Activated T-helper 1 cell treated with anti-CD3 and anti-CD28 coated beads, Interleukin-2, amount 50 U/mL, for 16 hours (primary cell): Measurements from ENCODE around the gene MACROD2.

Source experiments
- DNase-seq, 2 donors: peaks; one replicate each; pipeline ENCODE4 v3.0.0-alpha.2; 2020; ENCODE audit warnings: low read depth in 1 of 2, low spot score in 1 of 2

The MACROD2 gene

GRCh38 chr20:15742627-15743026 lies 1747.3 kb downstream of the MACROD2 start:
- no peak for DNase-seq

GRCh38 chr20:15756002-15756753 lies 1760.9 kb downstream of the MACROD2 start:
- DNase-seq = no peak

- DNase-seq = no peak
Observed at GRCh38 chr20:15756754-15757115, 1761.4 kb downstream of the MACROD2 start.

GRCh38 chr20:15759594-15759993 lies 1764.3 kb downstream of the MACROD2 start:
- DNase-seq = no peak

- DNase-seq = no peak
Observed at GRCh38 chr20:15760001-15760621, 1764.8 kb downstream of the MACROD2 start.

GRCh38 chr20:15763366-15763765 lies 1768.0 kb downstream of the MACROD2 start:
- DNase-seq = no peak

GRCh38 chr20:15767586-15767985 lies 1772.3 kb downstream of the MACROD2 start:
- no peak for DNase-seq

GRCh38 chr20:15767999-15768741 lies 1772.9 kb downstream of the MACROD2 start:
- DNase-seq = no peak

- no peak for DNase-seq
Observed at GRCh38 chr20:15772826-15773225, 1777.5 kb downstream of the MACROD2 start.

GRCh38 chr20:15774926-15775325 lies 1779.6 kb downstream of the MACROD2 start:
- DNase-seq = no peak

GRCh38 chr20:15776770-15777466 lies 1781.6 kb downstream of the MACROD2 start:
- DNase-seq = no peak

GRCh38 chr20:15784020-15784419 lies 1788.7 kb downstream of the MACROD2 start:
- no peak for DNase-seq

GRCh38 chr20:15789079-15789478 lies 1793.8 kb downstream of the MACROD2 start:
- no peak for DNase-seq

GRCh38 chr20:15792855-15793254 lies 1797.5 kb downstream of the MACROD2 start:
- no peak for DNase-seq

- no peak for DNase-seq
Observed at GRCh38 chr20:15794409-15794808, 1799.1 kb downstream of the MACROD2 start.

GRCh38 chr20:15795305-15796019 lies 1800.1 kb downstream of the MACROD2 start:
- DNase-seq = no peak

GRCh38 chr20:15799871-15800270 lies 1804.6 kb downstream of the MACROD2 start:
- no peak for DNase-seq

- no peak for DNase-seq
Observed at GRCh38 chr20:15802020-15802419, 1806.7 kb downstream of the MACROD2 start.

- no peak for DNase-seq
Observed at GRCh38 chr20:15805154-15805553, 1809.8 kb downstream of the MACROD2 start.

GRCh38 chr20:15806105-15806504 lies 1810.8 kb downstream of the MACROD2 start:
- no peak for DNase-seq

- DNase-seq = no peak
Observed at GRCh38 chr20:15807271-15807670, 1812.0 kb downstream of the MACROD2 start.
